Heart right ventricle (tissue), 16 donors: ENCODE data around the gene CATSPER3. TPM values are rescaled to one million over a fixed set of nuclear protein-coding genes. Genes with fewer than 3 reads are reported as not detected.

ENCODE experiments used
- ATAC-seq, 8 donors: fragments of 200-7000 bp; cut with Tn5 transposase; one replicate each; pipeline ENCODE4 v1.9.1; 2020; ENCODE audit warnings: mild to moderate bottlenecking in 8 of 8, moderate library complexity in 8 of 8, moderate number of reproducible peaks in 1 of 8
- DNase-seq, 2 donors: peaks; one replicate each; pipeline ENCODE4 v3.0.0-alpha.2; 2020
- H3K27ac ChIP-seq, 10 donors: fragments of 200-600 bp; sonication (generic) in 2 of 10; one replicate each; pipeline versions ENCODE4 v1.5.0 to v1.8.0; 2020 to 2022; ENCODE audit warnings: mild to moderate bottlenecking in 3 of 10
- H3K27me3 ChIP-seq, 7 donors: fragments of 200-600 bp; one replicate each; pipeline ENCODE4 v1.8.0; 2021 to 2022; ENCODE audit warnings: mild to moderate bottlenecking in 2 of 7
- H3K36me3 ChIP-seq, 9 donors: fragments of 200-600 bp; sonication (generic) in 1 of 9; one replicate each; pipeline versions ENCODE4 v1.5.0 to v1.8.0; 2020 to 2022; ENCODE audit warnings: mild to moderate bottlenecking in 2 of 9
- H3K4me1 ChIP-seq, 9 donors: fragments of 200-600 bp; sonication (generic) in 1 of 9; one replicate each; pipeline versions ENCODE4 v1.5.0 to v1.8.0; 2020 to 2022; ENCODE audit warnings: mild to moderate bottlenecking in 4 of 9
- H3K4me3 ChIP-seq, 10 donors: fragments of 200-600 bp; sonication (generic) in 2 of 10; one replicate each; pipeline versions ENCODE4 v1.5.0 to v1.8.0; 2020 to 2022; ENCODE audit warnings: mild to moderate bottlenecking in 7 of 10, moderate library complexity in 2 of 10
- H3K9me3 ChIP-seq, 11 donors: fragments of 200-600 bp in 10 of 11; sonication (generic) in 2 of 11; one replicate each; pipeline versions ENCODE4 v1.5.0 to v1.8.0; 2013 to 2022; ENCODE audit warnings: mild to moderate bottlenecking in 2 of 11, control low read depth in 1 of 11, moderate library complexity in 1 of 11
- CTCF ChIP-seq, 9 donors: fragments of 200-600 bp; sonication (generic) in 2 of 9; IDR thresholded peaks; one replicate each; pipeline versions ENCODE4 v1.5.0 to v1.8.0; 2021 to 2022; ENCODE audit warnings: antibody characterized with exemption in 9 of 9, mild to moderate bottlenecking in 5 of 9, moderate library complexity in 1 of 9
- WGBS, 2 donors: extraction: QIAGEN DNeasy Blood & Tissue Kit; methylation state at CpG; one replicate each; pipeline ENCODE4 v1.1.7; 2013; ENCODE audit warnings: inconsistent platforms in 1 of 2; 5-methylcytosine and 5-hydroxymethylcytosine counted together
- intact Hi-C, 10 donors: fragments of 100-400 bp; cut with DNase I; formaldehyde crosslinking; loops; one replicate each; pipeline versions ENCODE4 v1.11.1 to v1.14.2; 2022
- polyA plus RNA-seq, 2 donors: library from polyadenylated mRNA; stranded (reverse); fragments of 200-250 nt; gene quantifications; one replicate each; pipeline ENCODE4 v1.2.3, GENCODE V29; 2013
- total RNA-seq, 10 donors: library from RNA; stranded (reverse); fragmentation: NEBNext Ultra II Directional in 3 of 10; extraction: Animal tissue kit (Norgen Biotek cat#: 25700) in 3 of 10; gene quantifications; one replicate each; pipeline versions ENCODE4 v1.2.1 to v1.2.4, GENCODE V29; 2021 to 2023
- donor health status: Arrhythmogenic right ventricular cardiomyopathy.
- donor health status: ischemic (EF 13 %, LVEDD 7.1; RV severe dilation, severe dysfunction).
- donor health status: healthy with polysubstance abuse.
- donor health status: DM: no; HTN: yes; CAD: no.
- donor health status: DM: no; HTN: no; CAD: no.
- donor health status: ischemic (EF 25% LVEDD 6.9; RV normal size, moderate dysfunction).
- donor health status: ischemic (EF 25% LVEDD 5.7; RV mildly dilated, moderate dysfunction).
- donor health status: healthy.
- donor health status: DM: yes; HTN: yes; CAD: no.
- donor health status: Ischemic cardiomyopathy.
- donor health status: ischemic (EF 35%, LVEDD 5.7; RV mildly dilated, moderate dysfunction).
- donor health status: nonischemic (EF 11% LVEDD 7.7; RV severe dilation, severe dysfunction).
- donor health status: DM: yes; HTN: yes; CAD: no.
- donor health status: PGD.
- donor health status: ischemic (EF 29% LVEDD 5.4; RV normal size, mild dysfunction).
- donor health status: nonischemic (EF 23%, LVEDD 6.1; RV moderate dilation, normal function).

The CATSPER3 gene
- total and polyA plus RNA-seq, 12 donors, result 0.37 to 1.1 (median 0.72) TPM

DNA sequence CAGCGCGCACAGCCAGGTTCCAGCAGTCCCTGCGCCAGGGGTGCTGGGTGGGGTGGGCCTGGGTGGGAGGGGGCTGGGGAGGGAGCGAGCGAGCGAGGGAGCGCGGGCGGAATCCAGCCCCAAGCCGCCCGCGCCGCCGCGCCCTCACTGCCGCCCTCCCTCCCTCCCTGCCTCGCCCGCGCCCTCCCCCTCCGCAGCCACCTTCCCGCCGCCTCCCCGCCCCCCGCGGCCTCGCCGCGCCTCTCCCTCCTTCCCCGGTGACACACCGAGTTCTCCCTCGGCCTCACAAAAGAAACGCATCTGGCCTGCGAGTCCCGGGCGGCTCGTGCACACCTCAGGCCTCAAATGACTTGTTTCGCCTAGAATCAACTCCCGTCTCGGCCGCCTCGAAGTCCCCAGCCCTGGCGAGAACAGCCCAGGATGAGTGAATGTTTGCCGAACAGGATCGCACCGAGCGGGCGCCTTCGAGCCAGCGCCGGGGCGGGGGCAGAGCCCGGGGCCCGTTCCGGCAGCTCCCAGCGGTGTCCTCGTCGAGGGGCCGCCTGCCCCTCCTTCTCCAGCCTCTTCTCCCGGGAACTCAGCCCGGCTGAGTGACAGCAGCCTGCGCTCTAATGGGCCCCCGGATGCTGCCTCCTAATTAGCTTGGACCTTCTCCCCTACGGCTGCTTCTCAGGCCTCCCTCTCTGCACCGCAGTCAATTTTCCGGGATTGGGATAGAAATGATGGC is 66.7 kb downstream of the CATSPER3 start:
- Histone ChIP-seq H3K4me1 (peaks cover 13 to 55% (median 41%) of the 10 kb centered on the region in 9 donors), H3K36me3 (no peaks in the 10 kb centered on the region), H3K27ac (no peak overlapping the region), H3K4me3 (peak overlapping the region in 9 of 10 donors; percentile 12 to 57 (median 31)), H3K9me3 (no peaks in the 10 kb centered on the region), H3K27me3 (peaks cover 53 to 100% (median 98%) of the 10 kb centered on the region in 7 donors)
- WGBS, 2 donors, result 6 to 13% methylated on average over 39 to 61 of the region's 65 CpGs
- no peak for DNase-seq
- intact Hi-C loops, result loop anchor here in 1 of 10 donors (10.0 kb wide), 1 partner anchor 150 kb away; no protein-coding TSS in a partner anchor
- TF ChIP-seq CTCF (IDR thresholded peaks at IDR 0.05), result no peak
- peak in 2 of 8 donors; percentile 3 to 11 for ATAC-seq

DNA sequence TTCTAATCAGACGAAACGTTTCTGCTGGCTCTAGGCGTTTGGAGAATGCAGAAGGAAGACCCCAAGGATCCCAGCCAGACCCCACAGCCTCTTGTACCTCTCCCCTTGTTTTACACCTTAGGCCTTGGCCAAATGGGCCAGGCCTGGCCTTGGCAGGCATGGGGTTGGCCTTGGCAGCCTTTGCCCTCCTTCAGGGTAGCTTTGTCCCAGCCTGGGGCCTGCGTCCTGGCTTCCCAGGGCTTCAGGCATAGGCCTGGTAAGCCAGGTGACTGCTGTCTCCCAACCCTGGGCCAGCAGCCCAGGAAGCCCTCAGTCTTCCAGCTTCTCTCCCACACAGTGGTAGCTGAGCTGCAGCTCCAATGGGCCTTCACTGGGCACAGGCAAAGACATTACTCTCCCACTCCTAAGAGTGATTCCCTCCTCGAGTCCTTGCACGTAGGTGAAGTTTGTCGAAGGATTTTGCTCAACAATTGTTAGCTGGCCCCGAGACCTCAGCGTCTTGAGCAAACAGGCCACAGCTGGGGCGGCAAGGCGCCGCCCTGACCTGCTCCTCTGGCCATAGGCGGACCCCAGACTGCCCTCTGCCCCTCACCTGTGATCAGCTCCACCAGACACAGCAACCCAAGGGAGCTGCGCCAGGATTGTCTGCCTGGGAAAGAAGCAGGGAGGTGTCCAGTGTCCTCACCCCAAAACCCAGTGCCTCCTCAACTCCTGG is 67.4 kb downstream of the CATSPER3 start:
- no peak for DNase-seq
- intact Hi-C loops, result loop anchor here in 1 of 10 donors (10.0 kb wide), 1 partner anchor 150 kb away; no protein-coding TSS in a partner anchor
- H3K4me3 ChIP-seq, result no peak overlapping the region
- 66 to 67% methylated on average over 14 of the region's 14 CpGs for WGBS, 2 donors
- peaks cover 14 to 54% (median 44%) of the 10 kb centered on the region in 9 donors for H3K4me1 ChIP-seq
- peaks cover 58 to 100% (median 98%) of the 10 kb centered on the region in 7 donors for H3K27me3 ChIP-seq
- no peak for TF ChIP-seq CTCF (IDR thresholded peaks at IDR 0.05)
- no peak for ATAC-seq
- H3K27ac ChIP-seq, result no peak overlapping the region
- no peaks in the 10 kb centered on the region for H3K9me3 ChIP-seq
- H3K36me3 ChIP-seq, result no peaks in the 10 kb centered on the region

- no peak overlapping the region for H3K27ac ChIP-seq
- DNase-seq (no peak), ATAC-seq (no peak)
- no peaks in the 10 kb centered on the region for H3K9me3 ChIP-seq
- TF ChIP-seq CTCF (IDR thresholded peaks at IDR 0.05), result no peak
- peaks cover 14 to 53% (median 40%) of the 10 kb centered on the region in 9 donors for H3K4me1 ChIP-seq
- no peaks in the 10 kb centered on the region for H3K36me3 ChIP-seq
- intact Hi-C loops, result loop anchor here in 1 of 10 donors (10.0 kb wide), 1 partner anchor 149 kb away; no protein-coding TSS in a partner anchor
- WGBS, 2 donors, result 46 to 49% methylated on average over 6 of the region's 6 CpGs
- peaks cover 58 to 100% (median 98%) of the 10 kb centered on the region in 7 donors for H3K27me3 ChIP-seq
- no peak overlapping the region for H3K4me3 ChIP-seq
Measured at GRCh38 chr5:135035678-135036030, 67.9 kb downstream of the CATSPER3 start.

DNA sequence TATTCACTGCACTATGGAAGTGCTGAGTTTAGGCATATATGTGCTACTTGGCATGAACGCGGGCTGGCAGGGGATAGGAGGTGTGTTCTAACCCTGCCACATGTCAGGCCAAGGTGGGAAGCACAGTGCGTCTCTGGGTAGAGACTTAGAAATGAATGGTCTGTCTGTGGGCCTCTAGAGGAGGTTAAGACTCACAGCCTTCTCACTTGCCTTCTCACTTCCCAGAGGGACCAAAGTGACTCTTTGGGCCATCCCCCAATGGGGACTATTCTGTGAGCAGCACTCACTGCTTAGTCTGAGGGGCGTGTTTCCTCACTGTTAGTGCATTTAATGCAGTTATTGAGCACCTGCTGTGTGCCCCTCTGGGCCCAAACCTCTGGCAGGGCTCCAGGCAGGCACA is 68.7 kb downstream of the CATSPER3 start:
- Histone ChIP-seq H3K9me3 (no peaks in the 10 kb centered on the region), H3K4me1 (peaks cover 14 to 48% (median 33%) of the 10 kb centered on the region in 9 donors), H3K27ac (no peak overlapping the region), H3K4me3 (no peak overlapping the region), H3K36me3 (no peaks in the 10 kb centered on the region), H3K27me3 (peaks cover 57 to 100% (median 98%) of the 10 kb centered on the region in 7 donors)
- no peak for TF ChIP-seq CTCF (IDR thresholded peaks at IDR 0.05)
- no peak for ATAC-seq
- intact Hi-C loops, result loop anchor here in 1 of 10 donors (10.0 kb wide), 1 partner anchor 148 kb away; no protein-coding TSS in a partner anchor
- DNase-seq, result no peak
- WGBS, 2 donors, result 48 to 55% methylated on average over 4 of the region's 4 CpGs
